ENCODE results near the gene KIF23. TPM values are rescaled to one million over a fixed set of nuclear protein-coding genes. Genes with fewer than 3 reads are reported as not detected.

Gene KIF23
- total and polyA plus RNA-seq, 3 experiments from 2014 or later: 0.18 to 44.4 (median 36.0) TPM

GRCh38 chr15:69491038-69491505 is 76.9 kb downstream of the KIF23 start:
- CTCF ChIA-PET: interaction anchor here (1.0 kb wide), 1 partner anchor 12 kb away, joined by 3 read pairs; no protein-coding TSS in a partner anchor
- no peaks in the 10 kb centered on the region for H3K4me1 Mint-ChIP-seq
- POLR2A ChIA-PET: no interaction called here

GRCh38 chr15:69493406-69493805 is 79.3 kb downstream of the KIF23 start:
- Histone ChIP-seq H3K4me1 (ENCODE audit: insufficient read depth, low read length) (no peaks in the 10 kb centered on the region), H3K27me3 (ENCODE audit: insufficient read depth, low read length, poor library complexity, severe bottlenecking) (no peaks in the 10 kb centered on the region), H3K9me3 (ENCODE audit: low read length) (no peaks in the 10 kb centered on the region), H3K27ac (ENCODE audit: low read depth, low read length) (no peak overlapping the region), H3K36me3 (ENCODE audit: insufficient read depth, low read length) (no peaks in the 10 kb centered on the region), H3K4me3 (ENCODE audit: low read length) (no peak overlapping the region)
- Mint-ChIP-seq H3K4me1 (peaks cover 0 to 3% (median 3%) of the 10 kb centered on the region in 3 donors), H3K27me3 (peaks cover 6 to 12% of the 10 kb centered on the region in 2 donors), H3K4me3 (no peak overlapping the region), H3K9me3 (peaks cover 0 to 3% (median 0%) of the 10 kb centered on the region in 5 donors), H3K36me3 (peaks cover 0 to 8% (median 3%) of the 10 kb centered on the region in 3 donors), H3K27ac (no peak overlapping the region)
- no peak for DNase-seq
- ChIA-PET CTCF (interaction anchor here (1.2 kb wide), 1 partner anchor 17 kb away, joined by 5 read pairs; no protein-coding TSS in a partner anchor), POLR2A (no interaction called here)

More at GRCh38 chr15:69491038-69491505, 76.9 kb downstream of the KIF23 start:
- DNase-seq: no peak
- H3K36me3 ChIP-seq (ENCODE audit: insufficient read depth, low read length): no peaks in the 10 kb centered on the region
- H3K9me3 Mint-ChIP-seq: peaks cover 0 to 3% (median 0%) of the 10 kb centered on the region in 5 donors
- no peak overlapping the region for H3K4me3 ChIP-seq (ENCODE audit: low read length)
- no peaks in the 10 kb centered on the region for H3K9me3 ChIP-seq (ENCODE audit: low read length)
- H3K4me3 Mint-ChIP-seq: no peak overlapping the region
- peaks cover 0 to 8% (median 3%) of the 10 kb centered on the region in 3 donors for H3K36me3 Mint-ChIP-seq
- no peak overlapping the region for H3K27ac ChIP-seq (ENCODE audit: low read depth, low read length)
- H3K27me3 Mint-ChIP-seq: peaks cover 5 to 6% of the 10 kb centered on the region in 2 donors
- no peak overlapping the region for H3K27ac Mint-ChIP-seq
- no peaks in the 10 kb centered on the region for H3K4me1 ChIP-seq (ENCODE audit: insufficient read depth, low read length)
- no peaks in the 10 kb centered on the region for H3K27me3 ChIP-seq (ENCODE audit: insufficient read depth, low read length, poor library complexity, severe bottlenecking)

GRCh38 chr15:69496001-69496400 is 81.9 kb downstream of the KIF23 start:
- H3K27me3 ChIP-seq (ENCODE audit: insufficient read depth, low read length, poor library complexity, severe bottlenecking): no peaks in the 10 kb centered on the region
- H3K4me3 Mint-ChIP-seq: no peak overlapping the region
- DNase-seq: no peak
- no peak overlapping the region for H3K27ac ChIP-seq (ENCODE audit: low read depth, low read length)
- no peak overlapping the region for H3K27ac Mint-ChIP-seq
- ChIA-PET POLR2A (no interaction called here), CTCF (no interaction called here)
- H3K4me1 ChIP-seq (ENCODE audit: insufficient read depth, low read length): no peaks in the 10 kb centered on the region
- H3K36me3 ChIP-seq (ENCODE audit: insufficient read depth, low read length): no peaks in the 10 kb centered on the region
- peaks cover 0 to 8% (median 0%) of the 10 kb centered on the region in 3 donors for H3K36me3 Mint-ChIP-seq
- peaks cover 0 to 3% (median 0%) of the 10 kb centered on the region in 5 donors for H3K9me3 Mint-ChIP-seq
- H3K27me3 Mint-ChIP-seq: peaks cover 5 to 12% of the 10 kb centered on the region in 2 donors
- peaks cover 0 to 4% (median 3%) of the 10 kb centered on the region in 3 donors for H3K4me1 Mint-ChIP-seq
- no peak overlapping the region for H3K4me3 ChIP-seq (ENCODE audit: low read length)
- no peaks in the 10 kb centered on the region for H3K9me3 ChIP-seq (ENCODE audit: low read length)

GRCh38 chr15:69497076-69497475 is 82.9 kb downstream of the KIF23 start:
- Histone ChIP-seq H3K4me3 (ENCODE audit: low read length) (no peak overlapping the region), H3K27me3 (ENCODE audit: insufficient read depth, low read length, poor library complexity, severe bottlenecking) (no peaks in the 10 kb centered on the region), H3K4me1 (ENCODE audit: insufficient read depth, low read length) (no peaks in the 10 kb centered on the region), H3K36me3 (ENCODE audit: insufficient read depth, low read length) (no peaks in the 10 kb centered on the region), H3K27ac (ENCODE audit: low read depth, low read length) (no peak overlapping the region), H3K9me3 (ENCODE audit: low read length) (no peaks in the 10 kb centered on the region)
- peaks cover 0 to 12% of the 10 kb centered on the region in 2 donors for H3K27me3 Mint-ChIP-seq
- H3K9me3 Mint-ChIP-seq: peaks cover 0 to 2% (median 0%) of the 10 kb centered on the region in 5 donors
- peaks cover 0 to 4% (median 3%) of the 10 kb centered on the region in 3 donors for H3K4me1 Mint-ChIP-seq
- no peaks in the 10 kb centered on the region for H3K36me3 Mint-ChIP-seq
- no peak overlapping the region for H3K27ac Mint-ChIP-seq
- no peak overlapping the region for H3K4me3 Mint-ChIP-seq
- POLR2A ChIA-PET: no interaction called here
- CTCF ChIA-PET: no interaction called here
- no peak for DNase-seq

- Mint-ChIP-seq H3K4me1 (peaks cover 0 to 4% (median 3%) of the 10 kb centered on the region in 3 donors), H3K36me3 (no peaks in the 10 kb centered on the region), H3K27me3 (peaks cover 0 to 12% of the 10 kb centered on the region in 2 donors), H3K9me3 (peaks cover 0 to under 1% (median 0%) of the 10 kb centered on the region in 5 donors), H3K27ac (peak overlapping the region in 1 of 8 donors; percentile 18), H3K4me3 (no peak overlapping the region)
- Histone ChIP-seq H3K27me3 (ENCODE audit: insufficient read depth, low read length, poor library complexity, severe bottlenecking) (no peaks in the 10 kb centered on the region), H3K9me3 (ENCODE audit: low read length) (no peaks in the 10 kb centered on the region), H3K36me3 (ENCODE audit: insufficient read depth, low read length) (no peaks in the 10 kb centered on the region), H3K4me3 (ENCODE audit: low read length) (no peak overlapping the region), H3K27ac (ENCODE audit: low read depth, low read length) (no peak overlapping the region), H3K4me1 (ENCODE audit: insufficient read depth, low read length) (no peaks in the 10 kb centered on the region)
- ChIA-PET POLR2A (no interaction called here), CTCF (no interaction called here)
- DNase-seq: no peak
Measured at GRCh38 chr15:69497667-69498066, 83.5 kb downstream of the KIF23 start.

Other genes with a start within 250 kb of the KIF23 start
- not detected for gene PAQR5, start 115.4 kb upstream of the KIF23 start, total RNA-seq
- gene PAQR5, start 115.4 kb upstream of the KIF23 start, polyA plus RNA-seq: not detected
- 1,000 to 10,000 TPM; 2,216 to 2,332 TPM for gene RPLP1, start 38.5 kb downstream of the KIF23 start, total RNA-seq
- 2,084 TPM for gene RPLP1, start 38.5 kb downstream of the KIF23 start, polyA plus RNA-seq